Fibroblast of the conjunctiva (primary cell): ENCODE measurements around the gene NF1.
"Not testable (repeated sequence)": the region's sequence is repeated elsewhere in the genome, so short reads cannot be mapped to it uniquely, and the experiment has no call there.

ENCODE experiments used
- DNase-seq: peaks from one replicate; pipeline ENCODE4 v3.0.0-alpha.2; 2010; ENCODE audit warnings: low read depth

The NF1 gene

GRCh38 chr17:31252741-31253140 is 158.0 kb downstream of the NF1 start:
- DNase-seq: no peak

GRCh38 chr17:31254654-31255053 is 159.9 kb downstream of the NF1 start:
- DNase-seq: no peak

GRCh38 chr17:31256936-31257335 is 162.2 kb downstream of the NF1 start:
- DNase-seq: no peak

GRCh38 chr17:31260151-31260550 is 165.4 kb downstream of the NF1 start:
- DNase-seq: no peak

- no peak for DNase-seq
These were observed 166.8 kb downstream of the NF1 start for GRCh38 chr17:31261601-31262000.

- not testable (repeated sequence) for DNase-seq
These were observed 168.1 kb downstream of the NF1 start for GRCh38 chr17:31262923-31263322.

- no peak for DNase-seq
These were observed 171.3 kb downstream of the NF1 start for GRCh38 chr17:31266042-31266441.

GRCh38 chr17:31269036-31269577 is 174.3 kb downstream of the NF1 start:
- no peak for DNase-seq

- DNase-seq: peak; percentile 83
These were observed 174.8 kb downstream of the NF1 start for GRCh38 chr17:31269578-31269983.

- DNase-seq: no peak
These were observed 177.5 kb downstream of the NF1 start for GRCh38 chr17:31272236-31272635.

GRCh38 chr17:31272803-31273202 is 178.0 kb downstream of the NF1 start:
- no peak for DNase-seq

- peak; percentile 13 for DNase-seq
These were observed 178.7 kb downstream of the NF1 start for GRCh38 chr17:31273516-31273915.

- DNase-seq: peak; percentile 55
These were observed 179.5 kb downstream of the NF1 start for GRCh38 chr17:31274252-31274651.

GRCh38 chr17:31275116-31275515 is 180.3 kb downstream of the NF1 start:
- no peak for DNase-seq

- no peak for DNase-seq
These were observed 184.6 kb downstream of the NF1 start for GRCh38 chr17:31279401-31279800.

GRCh38 chr17:31281061-31281460 is 186.3 kb downstream of the NF1 start:
- DNase-seq: no peak

GRCh38 chr17:31283841-31284240 is 189.1 kb downstream of the NF1 start:
- DNase-seq: no peak

- DNase-seq: no peak
These were observed 191.8 kb downstream of the NF1 start for GRCh38 chr17:31286587-31286986.

GRCh38 chr17:31287932-31288331 is 193.2 kb downstream of the NF1 start:
- not testable (repeated sequence) for DNase-seq

GRCh38 chr17:31289790-31290189 is 195.0 kb downstream of the NF1 start:
- DNase-seq: no peak

GRCh38 chr17:31291820-31292219 is 197.0 kb downstream of the NF1 start:
- DNase-seq: no peak

- no peak for DNase-seq
These were observed 198.8 kb downstream of the NF1 start for GRCh38 chr17:31293581-31293980.

GRCh38 chr17:31294231-31294630 is 199.5 kb downstream of the NF1 start:
- no peak for DNase-seq

GRCh38 chr17:31294820-31295488 is 200.2 kb downstream of the NF1 start:
- no peak for DNase-seq
